SK-N-SH (cell line): ENCODE results near the gene CUEDC1.

Source experiments
- CTCF ChIP-seq: fragments of 200-600 bp; sonication (generic); IDR thresholded peaks from 2 replicates; pipeline ENCODE4 v1.6.1; 2017; ENCODE audit warnings: antibody characterized with exemption, mild to moderate bottlenecking, moderate library complexity
- NFIC ChIP-seq: IDR thresholded peaks from 2 replicates; pipeline ENCODE4 v1.4.0; 2012; ENCODE audit warnings: borderline replicate concordance
- RCOR1 ChIP-seq: fragments of 150-350 bp; IDR thresholded peaks from 2 replicates; pipeline ENCODE4 v1.6.1; 2017; ENCODE audit warnings: antibody characterized with exemption, low read length
- SMC3 ChIP-seq: IDR thresholded peaks from 2 replicates; pipeline ENCODE4 v1.6.1; 2012; ENCODE audit warnings: low read depth, low read length, improper control_type of control experiment

GRCh38 chr17:57963149-57963511 is 7.9 kb upstream of the CUEDC1 start:
- no peak for TF ChIP-seq RCOR1
- TF ChIP-seq NFIC, result no peak
- no peak for TF ChIP-seq CTCF
- TF ChIP-seq SMC3, result no peak
